Measurements from ENCODE around the gene PCNX1. TPM values are rescaled to one million over a fixed set of nuclear protein-coding genes. Genes with fewer than 3 reads are reported as not detected.

Gene PCNX1
- total RNA-seq, 1 donor from 2014 or later: 68.8 TPM

DNA sequence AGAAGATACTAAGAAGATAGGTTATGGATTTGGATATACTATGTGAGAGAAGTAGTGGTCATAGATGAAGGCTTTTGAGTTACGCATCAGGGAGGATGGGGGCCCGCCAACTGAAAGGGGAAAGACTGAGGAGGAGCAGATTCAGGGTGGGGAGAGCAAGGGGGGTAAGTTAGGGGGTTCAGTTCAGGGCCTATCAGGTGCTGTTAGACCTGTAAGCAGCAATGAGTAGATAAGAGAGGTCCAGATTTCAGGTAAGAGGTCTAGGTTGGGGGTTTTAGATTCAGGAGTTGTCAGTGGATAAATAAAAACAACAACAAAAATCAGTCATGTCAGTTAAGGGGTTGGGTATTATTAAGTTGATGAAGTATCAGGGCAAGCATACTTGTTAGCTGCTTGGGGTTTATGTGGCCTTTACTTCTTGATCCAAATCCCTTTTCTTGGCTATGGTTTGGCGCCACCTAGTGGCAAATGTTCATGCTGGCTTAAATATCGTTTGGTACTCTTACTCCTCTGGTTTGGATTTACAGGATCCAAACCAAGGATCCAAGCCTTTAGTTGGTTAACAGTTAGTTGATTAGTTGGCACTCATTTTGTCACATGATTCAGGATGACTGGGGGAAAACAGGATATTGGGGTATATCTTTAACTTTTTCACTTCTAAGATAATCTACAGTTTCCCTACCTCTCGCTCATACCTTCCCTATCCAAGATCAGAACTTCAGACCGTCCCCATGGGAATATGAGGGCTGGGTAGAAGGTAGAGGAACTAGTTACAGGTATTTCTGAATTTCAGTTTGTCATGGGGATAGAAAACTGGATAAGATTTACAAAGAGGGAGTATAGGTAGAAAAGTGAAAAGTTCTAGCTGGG is 65.1 kb downstream of the PCNX1 start:
- H3K36me3 Mint-ChIP-seq (ENCODE audit: low read depth, unreplicated experiment): peaks cover 9% of the 10 kb centered on the region
- peak; percentile 79 for DNase-seq (ENCODE audit: low spot score)
- H3K27me3 Mint-ChIP-seq (ENCODE audit: unreplicated experiment): no peaks in the 10 kb centered on the region
- H3K4me1 Mint-ChIP-seq (ENCODE audit: unreplicated experiment): no peaks in the 10 kb centered on the region
- H3K9me3 Mint-ChIP-seq (ENCODE audit: unreplicated experiment): no peaks in the 10 kb centered on the region
- TF ChIP-seq, protein P1, sequence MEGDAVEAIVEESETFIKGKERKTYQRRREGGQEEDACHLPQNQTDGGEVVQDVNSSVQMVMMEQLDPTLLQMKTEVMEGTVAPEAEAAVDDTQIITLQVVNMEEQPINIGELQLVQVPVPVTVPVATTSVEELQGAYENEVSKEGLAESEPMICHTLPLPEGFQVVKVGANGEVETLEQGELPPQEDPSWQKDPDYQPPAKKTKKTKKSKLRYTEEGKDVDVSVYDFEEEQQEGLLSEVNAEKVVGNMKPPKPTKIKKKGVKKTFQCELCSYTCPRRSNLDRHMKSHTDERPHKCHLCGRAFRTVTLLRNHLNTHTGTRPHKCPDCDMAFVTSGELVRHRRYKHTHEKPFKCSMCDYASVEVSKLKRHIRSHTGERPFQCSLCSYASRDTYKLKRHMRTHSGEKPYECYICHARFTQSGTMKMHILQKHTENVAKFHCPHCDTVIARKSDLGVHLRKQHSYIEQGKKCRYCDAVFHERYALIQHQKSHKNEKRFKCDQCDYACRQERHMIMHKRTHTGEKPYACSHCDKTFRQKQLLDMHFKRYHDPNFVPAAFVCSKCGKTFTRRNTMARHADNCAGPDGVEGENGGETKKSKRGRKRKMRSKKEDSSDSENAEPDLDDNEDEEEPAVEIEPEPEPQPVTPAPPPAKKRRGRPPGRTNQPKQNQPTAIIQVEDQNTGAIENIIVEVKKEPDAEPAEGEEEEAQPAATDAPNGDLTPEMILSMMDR (IDR thresholded peaks at IDR 0.05; ENCODE audit: unreplicated experiment): peak; percentile 94
- no peak overlapping the region for H3K4me3 Mint-ChIP-seq (ENCODE audit: unreplicated experiment)
- no peak overlapping the region for H3K27ac Mint-ChIP-seq (ENCODE audit: unreplicated experiment)

DNA sequence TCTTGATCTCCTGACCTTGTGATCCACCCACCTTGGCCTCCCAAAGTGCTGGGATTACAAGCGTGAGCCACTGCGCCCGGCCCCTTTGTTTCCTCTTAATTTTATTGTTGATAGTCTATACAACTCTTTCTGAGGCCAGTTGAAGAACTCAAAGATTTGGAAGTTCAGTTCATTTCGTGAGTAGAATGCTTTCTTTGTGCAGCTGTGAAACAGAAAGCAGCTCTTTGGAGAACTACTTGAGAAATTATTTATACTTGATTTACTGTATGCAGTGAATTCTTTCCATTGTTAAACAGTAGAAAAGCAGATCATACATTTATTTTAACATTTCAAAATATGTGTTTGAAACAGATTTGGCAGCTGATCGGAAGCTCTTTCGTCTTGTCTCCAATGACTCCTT is 69.3 kb downstream of the PCNX1 start:
- Mint-ChIP-seq H3K27me3 (ENCODE audit: unreplicated experiment) (no peaks in the 10 kb centered on the region), H3K4me1 (ENCODE audit: unreplicated experiment) (peaks cover 5% of the 10 kb centered on the region), H3K9me3 (ENCODE audit: unreplicated experiment) (no peaks in the 10 kb centered on the region), H3K4me3 (ENCODE audit: unreplicated experiment) (no peak overlapping the region), H3K27ac (ENCODE audit: unreplicated experiment) (no peak overlapping the region), H3K36me3 (ENCODE audit: low read depth, unreplicated experiment) (peaks cover 18% of the 10 kb centered on the region)
- TF ChIP-seq, protein P1 (IDR thresholded peaks at IDR 0.05; ENCODE audit: unreplicated experiment): no peak
- DNase-seq (ENCODE audit: low spot score): no peak

DNA sequence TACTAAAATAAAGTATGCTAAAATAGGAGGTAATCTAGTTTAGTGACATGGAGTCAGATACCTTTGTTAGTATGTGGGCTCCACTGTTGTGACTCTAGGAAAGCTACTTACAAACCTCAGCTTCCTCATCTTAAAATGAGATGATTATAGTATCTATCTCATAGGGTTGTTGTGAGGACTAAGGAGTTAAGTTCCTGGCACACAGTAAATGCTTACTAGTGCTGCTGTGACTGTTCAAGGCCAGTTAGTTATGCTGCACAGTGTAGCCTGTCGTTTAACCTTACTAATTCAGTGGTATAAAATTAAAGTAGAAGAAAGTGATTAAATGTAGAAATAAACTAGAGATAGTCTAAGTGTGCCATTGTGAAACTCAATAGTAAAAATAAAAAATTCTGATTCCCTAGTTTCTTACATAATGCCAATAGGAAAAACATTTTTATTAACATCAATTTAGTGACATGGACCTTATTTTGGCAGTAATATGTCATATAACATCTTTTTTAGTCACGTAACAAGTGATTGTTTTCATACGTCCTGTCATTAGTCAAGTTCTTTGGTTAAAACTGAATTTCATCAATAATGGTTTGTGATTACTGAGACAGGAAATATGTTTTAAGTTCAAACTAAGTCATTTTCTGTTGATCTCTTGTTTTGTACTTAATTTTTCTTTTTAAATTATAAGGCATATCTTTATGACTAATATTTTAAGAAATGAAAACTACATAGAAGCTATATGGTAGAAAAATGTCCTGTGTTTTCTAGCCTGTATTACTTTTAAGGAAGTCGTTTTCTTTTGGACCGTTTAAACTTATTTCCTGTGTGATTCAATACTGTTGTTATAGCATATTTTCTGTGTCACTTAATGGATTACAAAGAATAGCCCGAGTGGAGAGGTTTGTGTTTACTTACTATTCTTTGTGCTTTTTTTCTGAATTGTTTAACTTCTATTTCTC is 74.0 kb downstream of the PCNX1 start:
- H3K4me3 Mint-ChIP-seq (ENCODE audit: unreplicated experiment): no peak overlapping the region
- no peaks in the 10 kb centered on the region for H3K9me3 Mint-ChIP-seq (ENCODE audit: unreplicated experiment)
- no peaks in the 10 kb centered on the region for H3K27me3 Mint-ChIP-seq (ENCODE audit: unreplicated experiment)
- no peak for DNase-seq (ENCODE audit: low spot score)
- TF ChIP-seq, protein P1 (IDR thresholded peaks at IDR 0.05; ENCODE audit: unreplicated experiment): no peak
- H3K4me1 Mint-ChIP-seq (ENCODE audit: unreplicated experiment): peaks cover 7% of the 10 kb centered on the region
- H3K27ac Mint-ChIP-seq (ENCODE audit: unreplicated experiment): peak overlapping the region; percentile 62
- peaks cover 18% of the 10 kb centered on the region for H3K36me3 Mint-ChIP-seq (ENCODE audit: low read depth, unreplicated experiment)

DNA sequence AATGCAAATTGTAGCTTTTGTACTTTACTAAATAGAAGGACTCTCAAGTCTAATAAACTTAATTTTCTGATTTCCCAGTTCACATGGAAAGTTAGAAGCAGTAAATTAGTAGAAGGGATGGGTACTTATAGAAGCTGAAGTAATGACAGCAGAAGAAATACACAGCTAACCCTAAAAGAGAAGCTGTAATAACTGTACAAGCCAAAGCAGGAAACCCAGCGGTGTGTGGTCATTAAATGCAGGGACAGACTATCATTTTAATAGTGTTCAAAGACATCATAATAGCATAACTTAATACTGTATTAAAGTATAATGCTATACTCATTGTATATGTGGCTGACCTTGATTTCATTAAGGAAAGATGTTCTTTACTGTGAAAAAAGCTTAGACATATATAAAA is 74.9 kb downstream of the PCNX1 start:
- DNase-seq (ENCODE audit: low spot score): no peak
- H3K27me3 Mint-ChIP-seq (ENCODE audit: unreplicated experiment): no peaks in the 10 kb centered on the region
- H3K4me1 Mint-ChIP-seq (ENCODE audit: unreplicated experiment): peaks cover 7% of the 10 kb centered on the region
- TF ChIP-seq, protein P1 (IDR thresholded peaks at IDR 0.05; ENCODE audit: unreplicated experiment): no peak
- H3K9me3 Mint-ChIP-seq (ENCODE audit: unreplicated experiment): no peaks in the 10 kb centered on the region
- peaks cover 10% of the 10 kb centered on the region for H3K36me3 Mint-ChIP-seq (ENCODE audit: low read depth, unreplicated experiment)
- H3K4me3 Mint-ChIP-seq (ENCODE audit: unreplicated experiment): no peak overlapping the region
- H3K27ac Mint-ChIP-seq (ENCODE audit: unreplicated experiment): no peak overlapping the region
